Measurements from ENCODE around the gene DOCK1.

The DOCK1 gene

GRCh38 chr10:127064474-127064873 lies 159.2 kb downstream of the DOCK1 start:
- H3K4me1 ChIP-seq (ENCODE audit: control insufficient read depth in 1 of 2, insufficient read depth in 1 of 2, low read depth in 1 of 2, low read length in 1 of 2): no peaks in the 10 kb centered on the region
- TF ChIP-seq, protein P1, sequence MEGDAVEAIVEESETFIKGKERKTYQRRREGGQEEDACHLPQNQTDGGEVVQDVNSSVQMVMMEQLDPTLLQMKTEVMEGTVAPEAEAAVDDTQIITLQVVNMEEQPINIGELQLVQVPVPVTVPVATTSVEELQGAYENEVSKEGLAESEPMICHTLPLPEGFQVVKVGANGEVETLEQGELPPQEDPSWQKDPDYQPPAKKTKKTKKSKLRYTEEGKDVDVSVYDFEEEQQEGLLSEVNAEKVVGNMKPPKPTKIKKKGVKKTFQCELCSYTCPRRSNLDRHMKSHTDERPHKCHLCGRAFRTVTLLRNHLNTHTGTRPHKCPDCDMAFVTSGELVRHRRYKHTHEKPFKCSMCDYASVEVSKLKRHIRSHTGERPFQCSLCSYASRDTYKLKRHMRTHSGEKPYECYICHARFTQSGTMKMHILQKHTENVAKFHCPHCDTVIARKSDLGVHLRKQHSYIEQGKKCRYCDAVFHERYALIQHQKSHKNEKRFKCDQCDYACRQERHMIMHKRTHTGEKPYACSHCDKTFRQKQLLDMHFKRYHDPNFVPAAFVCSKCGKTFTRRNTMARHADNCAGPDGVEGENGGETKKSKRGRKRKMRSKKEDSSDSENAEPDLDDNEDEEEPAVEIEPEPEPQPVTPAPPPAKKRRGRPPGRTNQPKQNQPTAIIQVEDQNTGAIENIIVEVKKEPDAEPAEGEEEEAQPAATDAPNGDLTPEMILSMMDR (IDR thresholded peaks at IDR 0.05): no peak
- no peaks in the 10 kb centered on the region for H3K9me3 ChIP-seq
- H3K27ac ChIP-seq: no peak overlapping the region
- H3K4me3 ChIP-seq (ENCODE audit: low read depth in 1 of 2, low read length in 1 of 2): no peak overlapping the region
- no peaks in the 10 kb centered on the region for H3K27me3 ChIP-seq
- H3K36me3 ChIP-seq: no peaks in the 10 kb centered on the region

- Histone ChIP-seq H3K4me1 (ENCODE audit: control insufficient read depth in 1 of 2, insufficient read depth in 1 of 2, low read depth in 1 of 2, low read length in 1 of 2) (no peaks in the 10 kb centered on the region), H3K4me3 (ENCODE audit: low read depth in 1 of 2, low read length in 1 of 2) (no peak overlapping the region), H3K27ac (no peak overlapping the region), H3K9me3 (no peaks in the 10 kb centered on the region), H3K36me3 (no peaks in the 10 kb centered on the region), H3K27me3 (no peaks in the 10 kb centered on the region)
- TF ChIP-seq, protein P1 (IDR thresholded peaks at IDR 0.05): no peak
Measured at GRCh38 chr10:127067542-127068194, 162.4 kb downstream of the DOCK1 start.

DNA sequence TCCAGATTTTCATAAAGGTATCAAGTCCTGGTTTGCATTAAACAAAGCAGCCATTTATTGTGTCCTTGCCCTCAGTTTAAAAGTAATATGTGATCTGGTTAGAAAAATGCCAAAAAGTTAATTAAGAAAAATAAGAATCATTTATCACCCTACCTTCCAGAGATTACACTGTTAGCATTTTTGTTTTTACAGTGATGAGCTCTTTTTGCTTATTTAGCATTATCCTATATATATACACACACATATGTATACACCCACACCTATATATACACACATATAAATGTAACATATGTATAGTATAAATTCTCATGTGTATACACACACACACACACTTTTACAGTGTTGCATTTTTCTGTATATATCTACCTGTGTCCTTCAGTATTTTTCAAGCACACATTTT lies 163.3 kb downstream of the DOCK1 start:
- Histone ChIP-seq H3K4me1 (ENCODE audit: control insufficient read depth in 1 of 2, insufficient read depth in 1 of 2, low read depth in 1 of 2, low read length in 1 of 2) (no peaks in the 10 kb centered on the region), H3K9me3 (no peaks in the 10 kb centered on the region), H3K4me3 (ENCODE audit: low read depth in 1 of 2, low read length in 1 of 2) (no peak overlapping the region), H3K27ac (no peak overlapping the region), H3K27me3 (no peaks in the 10 kb centered on the region), H3K36me3 (no peaks in the 10 kb centered on the region)
- TF ChIP-seq, protein P1 (IDR thresholded peaks at IDR 0.05): no peak

- TF ChIP-seq, protein P1 (IDR thresholded peaks at IDR 0.05): no peak
- Histone ChIP-seq H3K27me3 (no peaks in the 10 kb centered on the region), H3K4me1 (ENCODE audit: control insufficient read depth in 1 of 2, insufficient read depth in 1 of 2, low read depth in 1 of 2, low read length in 1 of 2) (no peaks in the 10 kb centered on the region), H3K36me3 (no peaks in the 10 kb centered on the region), H3K27ac (no peak overlapping the region), H3K4me3 (ENCODE audit: low read depth in 1 of 2, low read length in 1 of 2) (no peak overlapping the region), H3K9me3 (no peaks in the 10 kb centered on the region)
Measured at GRCh38 chr10:127069436-127069835, 164.2 kb downstream of the DOCK1 start.

DNA sequence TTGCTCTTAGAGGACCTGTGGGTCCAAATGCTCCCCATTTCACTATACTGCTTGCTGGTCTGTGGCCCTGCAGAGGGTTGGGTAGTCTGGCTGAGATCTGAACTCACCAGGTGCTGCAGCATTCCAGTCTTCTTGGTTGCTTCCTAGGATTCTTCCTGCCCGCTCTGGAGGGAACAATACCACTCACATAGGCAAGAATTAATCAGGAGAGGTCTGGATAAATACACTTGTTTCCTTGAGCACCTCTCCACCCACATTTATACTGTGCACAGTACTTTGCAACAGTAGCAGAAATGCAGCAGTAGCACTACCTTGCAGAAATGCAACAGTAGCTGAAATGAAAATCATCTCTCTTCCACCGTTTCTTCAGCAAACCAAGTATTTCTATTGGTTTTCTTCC lies 165.9 kb downstream of the DOCK1 start:
- Histone ChIP-seq H3K4me3 (ENCODE audit: low read depth in 1 of 2, low read length in 1 of 2) (no peak overlapping the region), H3K27ac (no peak overlapping the region), H3K4me1 (ENCODE audit: control insufficient read depth in 1 of 2, insufficient read depth in 1 of 2, low read depth in 1 of 2, low read length in 1 of 2) (no peaks in the 10 kb centered on the region), H3K36me3 (no peaks in the 10 kb centered on the region), H3K9me3 (no peaks in the 10 kb centered on the region), H3K27me3 (no peaks in the 10 kb centered on the region)
- TF ChIP-seq, protein P1 (IDR thresholded peaks at IDR 0.05): no peak
